ACC112 (cell line): ENCODE results near the gene PRKAR1A.

ENCODE experiments used
- H2AFZ ChIP-seq: fragments of 200-600 bp; sonication (generic); one replicate; pipeline ENCODE4 v1.6.0; 2017; ENCODE audit warnings: antibody characterized with exemption, low read length; ENCODE audit not compliant: unreplicated experiment
- H3K27ac ChIP-seq: fragments of 200-600 bp; sonication (generic); 2 replicates; pipeline ENCODE4 v1.5.1; 2014; ENCODE audit warnings: low read depth, mild to moderate bottlenecking, antibody characterized with exemption, low read length, moderate library complexity
- H3K27me3 ChIP-seq: fragments of 200-600 bp; sonication (generic); 2 replicates; pipeline ENCODE4 v1.6.1; 2014; ENCODE audit warnings: mild to moderate bottlenecking, antibody characterized with exemption, low read length, moderate library complexity, mixed read lengths; ENCODE audit not compliant: insufficient read depth
- H3K36me3 ChIP-seq: fragments of 200-600 bp; sonication (generic); 2 replicates; pipeline ENCODE4 v1.6.1; 2016; ENCODE audit warnings: mild to moderate bottlenecking, antibody characterized with exemption, low read length, moderate library complexity, mixed read lengths; ENCODE audit not compliant: insufficient read depth
- H3K4me1 ChIP-seq: fragments of 200-600 bp; sonication (generic); one replicate; pipeline ENCODE4 v1.6.1; 2016; ENCODE audit warnings: low read length, mixed read lengths; ENCODE audit not compliant: insufficient read depth, unreplicated experiment, control insufficient read depth
- H3K4me3 ChIP-seq: fragments of 200-600 bp; sonication (generic); 2 replicates; pipeline ENCODE4 v1.5.1; 2014; ENCODE audit warnings: mild to moderate bottlenecking, low read depth, low read length
- H3K79me2 ChIP-seq: fragments of 200-600 bp; sonication (generic); one replicate; pipeline ENCODE4 v1.6.0; 2016; ENCODE audit warnings: low read length; ENCODE audit not compliant: control insufficient read depth, unreplicated experiment, insufficient read depth

PRKAR1A gene

GRCh38 chr17:68542698-68543463 lies 30.7 kb downstream of the PRKAR1A start:
- Histone ChIP-seq H3K27ac (no peak overlapping the region), H3K4me3 (no peak overlapping the region)

GRCh38 chr17:68544111-68544915 lies 32.1 kb downstream of the PRKAR1A start:
- H3K4me1 ChIP-seq = no peaks in the 10 kb centered on the region
- no peak overlapping the region for H3K4me3 ChIP-seq
- H3K36me3 ChIP-seq = no peaks in the 10 kb centered on the region
- no peak overlapping the region for H2AFZ ChIP-seq
- no peaks in the 10 kb centered on the region for H3K79me2 ChIP-seq
- H3K27me3 ChIP-seq = no peaks in the 10 kb centered on the region
- H3K27ac ChIP-seq = no peak overlapping the region

More at GRCh38 chr17:68542698-68543463, 30.7 kb downstream of the PRKAR1A start:
- no peaks in the 10 kb centered on the region for H3K4me1 ChIP-seq
- H3K27me3 ChIP-seq = no peaks in the 10 kb centered on the region
- H3K79me2 ChIP-seq = no peaks in the 10 kb centered on the region
- no peak overlapping the region for H2AFZ ChIP-seq
- H3K36me3 ChIP-seq = no peaks in the 10 kb centered on the region

GRCh38 chr17:68556551-68556950 lies 44.3 kb downstream of the PRKAR1A start:
- no peaks in the 10 kb centered on the region for H3K27me3 ChIP-seq
- no peaks in the 10 kb centered on the region for H3K4me1 ChIP-seq
- no peaks in the 10 kb centered on the region for H3K36me3 ChIP-seq
- H3K79me2 ChIP-seq = no peaks in the 10 kb centered on the region
- H2AFZ ChIP-seq = no peak overlapping the region
- H3K4me3 ChIP-seq = no peak overlapping the region
- H3K27ac ChIP-seq = no peak overlapping the region

- Histone ChIP-seq H3K4me1 (no peaks in the 10 kb centered on the region), H3K36me3 (no peaks in the 10 kb centered on the region), H3K27me3 (no peaks in the 10 kb centered on the region), H2AFZ (no peak overlapping the region), H3K79me2 (no peaks in the 10 kb centered on the region), H3K27ac (no peak overlapping the region), H3K4me3 (no peak overlapping the region)
Observed at GRCh38 chr17:68559316-68559715, 47.1 kb downstream of the PRKAR1A start.

GRCh38 chr17:68560966-68561720 lies 48.9 kb downstream of the PRKAR1A start:
- Histone ChIP-seq H3K4me3 (no peak overlapping the region), H3K79me2 (no peaks in the 10 kb centered on the region), H3K36me3 (no peaks in the 10 kb centered on the region), H3K4me1 (no peaks in the 10 kb centered on the region), H3K27me3 (no peaks in the 10 kb centered on the region), H3K27ac (no peak overlapping the region), H2AFZ (no peak overlapping the region)

GRCh38 chr17:68562736-68563135 lies 50.5 kb downstream of the PRKAR1A start:
- no peak overlapping the region for H3K27ac ChIP-seq

GRCh38 chr17:68564415-68565111 lies 52.3 kb downstream of the PRKAR1A start:
- Histone ChIP-seq H3K36me3 (no peaks in the 10 kb centered on the region), H3K79me2 (no peaks in the 10 kb centered on the region), H3K4me3 (no peak overlapping the region), H3K27me3 (no peaks in the 10 kb centered on the region), H2AFZ (no peak overlapping the region), H3K4me1 (peaks cover 6% of the 10 kb centered on the region), H3K27ac (no peak overlapping the region)

More at GRCh38 chr17:68562736-68563135, 50.5 kb downstream of the PRKAR1A start:
- no peak overlapping the region for H2AFZ ChIP-seq
- peaks cover 6% of the 10 kb centered on the region for H3K4me1 ChIP-seq
- no peak overlapping the region for H3K4me3 ChIP-seq
- H3K27me3 ChIP-seq = no peaks in the 10 kb centered on the region
- no peaks in the 10 kb centered on the region for H3K79me2 ChIP-seq
- no peaks in the 10 kb centered on the region for H3K36me3 ChIP-seq

GRCh38 chr17:68565661-68566441 lies 53.6 kb downstream of the PRKAR1A start:
- no peak overlapping the region for H2AFZ ChIP-seq
- no peaks in the 10 kb centered on the region for H3K36me3 ChIP-seq
- no peaks in the 10 kb centered on the region for H3K27me3 ChIP-seq
- peaks cover 6% of the 10 kb centered on the region for H3K4me1 ChIP-seq
- H3K27ac ChIP-seq = no peak overlapping the region
- H3K4me3 ChIP-seq = no peak overlapping the region
- H3K79me2 ChIP-seq = no peaks in the 10 kb centered on the region

GRCh38 chr17:68566442-68566738 lies 54.2 kb downstream of the PRKAR1A start:
- H3K4me1 ChIP-seq = peaks cover 6% of the 10 kb centered on the region
- H3K27ac ChIP-seq = no peak overlapping the region
- H3K79me2 ChIP-seq = no peaks in the 10 kb centered on the region

GRCh38 chr17:68567035-68567434 lies 54.8 kb downstream of the PRKAR1A start:
- H3K27ac ChIP-seq = no peak overlapping the region

More at GRCh38 chr17:68566442-68566738, 54.2 kb downstream of the PRKAR1A start:
- no peaks in the 10 kb centered on the region for H3K27me3 ChIP-seq
- H2AFZ ChIP-seq = no peak overlapping the region
- H3K36me3 ChIP-seq = no peaks in the 10 kb centered on the region
- no peak overlapping the region for H3K4me3 ChIP-seq

More at GRCh38 chr17:68567035-68567434, 54.8 kb downstream of the PRKAR1A start:
- no peak overlapping the region for H2AFZ ChIP-seq
- no peaks in the 10 kb centered on the region for H3K36me3 ChIP-seq
- H3K27me3 ChIP-seq = no peaks in the 10 kb centered on the region
- no peak overlapping the region for H3K4me3 ChIP-seq
- H3K79me2 ChIP-seq = no peaks in the 10 kb centered on the region
- H3K4me1 ChIP-seq = peaks cover 6% of the 10 kb centered on the region
